ACC112 (cell line): Measurements from ENCODE around the gene NEIL1.
"Not testable (repeated sequence)": the region's sequence is repeated elsewhere in the genome, so short reads cannot be mapped to it uniquely, and the experiment has no call there.

Source experiments
- H2AFZ ChIP-seq: fragments of 200-600 bp; sonication (generic); one replicate; pipeline ENCODE4 v1.6.0; 2017; ENCODE audit warnings: antibody characterized with exemption, low read length; ENCODE audit not compliant: unreplicated experiment
- H3K27ac ChIP-seq: fragments of 200-600 bp; sonication (generic); 2 replicates; pipeline ENCODE4 v1.5.1; 2014; ENCODE audit warnings: low read depth, mild to moderate bottlenecking, antibody characterized with exemption, low read length, moderate library complexity
- H3K27me3 ChIP-seq: fragments of 200-600 bp; sonication (generic); 2 replicates; pipeline ENCODE4 v1.6.1; 2014; ENCODE audit warnings: mild to moderate bottlenecking, antibody characterized with exemption, low read length, moderate library complexity, mixed read lengths; ENCODE audit not compliant: insufficient read depth
- H3K36me3 ChIP-seq: fragments of 200-600 bp; sonication (generic); 2 replicates; pipeline ENCODE4 v1.6.1; 2016; ENCODE audit warnings: mild to moderate bottlenecking, antibody characterized with exemption, low read length, moderate library complexity, mixed read lengths; ENCODE audit not compliant: insufficient read depth
- H3K4me1 ChIP-seq: fragments of 200-600 bp; sonication (generic); one replicate; pipeline ENCODE4 v1.6.1; 2016; ENCODE audit warnings: low read length, mixed read lengths; ENCODE audit not compliant: insufficient read depth, unreplicated experiment, control insufficient read depth
- H3K4me3 ChIP-seq: fragments of 200-600 bp; sonication (generic); 2 replicates; pipeline ENCODE4 v1.5.1; 2014; ENCODE audit warnings: mild to moderate bottlenecking, low read depth, low read length
- H3K79me2 ChIP-seq: fragments of 200-600 bp; sonication (generic); one replicate; pipeline ENCODE4 v1.6.0; 2016; ENCODE audit warnings: low read length; ENCODE audit not compliant: control insufficient read depth, unreplicated experiment, insufficient read depth

Gene NEIL1

GRCh38 chr15:75383986-75384385 is 37.1 kb downstream of the NEIL1 start:
- not testable (repeated sequence) for H3K27ac ChIP-seq, H3K4me1 ChIP-seq, H3K4me3 ChIP-seq, H3K27me3 ChIP-seq, H2AFZ ChIP-seq, H3K79me2 ChIP-seq
- peaks cover 32% of the 10 kb centered on the region for H3K36me3 ChIP-seq

- Histone ChIP-seq H3K36me3 (peaks cover 54% of the 10 kb centered on the region), H3K79me2 (no peaks in the 10 kb centered on the region), H2AFZ (no peak overlapping the region), H3K27ac (no peak overlapping the region), H3K27me3 (no peaks in the 10 kb centered on the region), H3K4me3 (no peak overlapping the region), H3K4me1 (no peaks in the 10 kb centered on the region)
These were observed 43.0 kb downstream of the NEIL1 start for GRCh38 chr15:75389791-75390382.

GRCh38 chr15:75397494-75397893 is 50.7 kb downstream of the NEIL1 start:
- H2AFZ ChIP-seq = no peak overlapping the region
- H3K4me1 ChIP-seq = no peaks in the 10 kb centered on the region
- H3K36me3 ChIP-seq = peaks cover 38% of the 10 kb centered on the region
- H3K79me2 ChIP-seq = no peaks in the 10 kb centered on the region
- H3K4me3 ChIP-seq = no peak overlapping the region
- H3K27me3 ChIP-seq = no peaks in the 10 kb centered on the region
- H3K27ac ChIP-seq = no peak overlapping the region

GRCh38 chr15:75403892-75404291 is 57.1 kb downstream of the NEIL1 start:
- peaks cover 31% of the 10 kb centered on the region for H3K36me3 ChIP-seq
- no peaks in the 10 kb centered on the region for H3K79me2 ChIP-seq

More at GRCh38 chr15:75403892-75404291, 57.1 kb downstream of the NEIL1 start:
- Histone ChIP-seq H2AFZ (no peak overlapping the region), H3K27ac (no peak overlapping the region), H3K4me3 (no peak overlapping the region), H3K4me1 (no peaks in the 10 kb centered on the region), H3K27me3 (no peaks in the 10 kb centered on the region)
